H1 (cell line): ENCODE data around the gene ANKRD36. TPM values are rescaled to one million over a fixed set of nuclear protein-coding genes. Genes with fewer than 3 reads are reported as not detected.
"Not testable (repeated sequence)": the region's sequence is repeated elsewhere in the genome, so short reads cannot be mapped to it uniquely, and the experiment has no call there.

Source experiments
- CTCF ChIA-PET: fragments of 300-600 bp; sonication (Branson Sonifier 250); formaldehyde crosslinking; loops from one replicate; lab custom pipeline; 2021; ENCODE audit not compliant: partially characterized antibody; lab: Charles Lee
- POLR2A ChIA-PET: fragments of 300-600 bp; sonication (Branson Sonifier 250); formaldehyde crosslinking; loops from one replicate; lab custom pipeline; 2021; ENCODE audit warnings: inconsistent platforms; ENCODE audit not compliant: partially characterized antibody; lab: Charles Lee
- DNase-seq, 2 experiments: peaks; one replicate each; pipeline versions ENCODE4 v3.0.0 to v3.0.0-alpha.2; 2010 to 2022; ENCODE audit warnings: low spot score in 2 of 2, low read depth in 1 of 2, mixed read lengths in 1 of 2
- FAIRE-seq: peaks from 2 replicates; lab custom pipeline; 2011; peaks lifted over from hg19 to GRCh38; lab: Jason Lieb, UNC
- H2AFZ ChIP-seq: 2 replicates; pipeline ENCODE4 v1.8.1; 2012; ENCODE audit warnings: low read length, inconsistent platforms
- H2AK5ac ChIP-seq: 2 replicates; pipeline ENCODE4 v1.6.1; 2013; ENCODE audit warnings: low read depth, low read length
- H2BK120ac ChIP-seq: replicated peaks from 2 replicates; pipeline ENCODE3; 2013; ENCODE audit warnings: low read depth, low read length, inconsistent platforms
- H2BK12ac ChIP-seq: 2 replicates; pipeline ENCODE4 v1.6.1; 2013; ENCODE audit warnings: low read depth, low read length
- H2BK15ac ChIP-seq: 2 replicates; pipeline ENCODE4 v1.6.1; 2013; ENCODE audit warnings: low read length
- H2BK20ac ChIP-seq: 2 replicates; pipeline ENCODE4 v1.6.1; 2013; ENCODE audit warnings: low read length
- H2BK5ac ChIP-seq: 2 replicates; pipeline ENCODE4 v1.6.1; 2013; ENCODE audit warnings: low read depth, low read length
- H3K14ac ChIP-seq: 2 replicates; pipeline ENCODE4 v1.6.1; 2013; ENCODE audit warnings: inconsistent platforms; ENCODE audit not compliant: insufficient read length
- H3K18ac ChIP-seq: 2 replicates; pipeline ENCODE4 v1.6.1; 2013; ENCODE audit warnings: low read length; ENCODE audit errors: extremely low read depth
- H3K23ac ChIP-seq: 2 replicates; pipeline ENCODE4 v1.6.1; 2013; ENCODE audit warnings: inconsistent platforms; ENCODE audit not compliant: insufficient read length
- H3K23me2 ChIP-seq: 2 replicates; pipeline ENCODE4 v1.6.1; 2013; ENCODE audit warnings: low read depth, low read length
- H3K27ac ChIP-seq: 2 replicates; pipeline ENCODE4 v1.6.1; 2011; ENCODE audit warnings: low read depth, low read length, inconsistent platforms
- H3K27me3 ChIP-seq, 4 experiments: replicated peaks in 1 of 4; 1 replicate in 1 of 4; 2 replicates in 3 of 4; pipeline versions ENCODE4 v1.6.1 to v1.8.1; 2011 to 2013; ENCODE audit warnings: low read length in 3 of 4, mild to moderate bottlenecking in 3 of 4, inconsistent platforms in 2 of 4, mixed read lengths in 2 of 4, moderate library complexity in 1 of 4; ENCODE audit not compliant: control insufficient read depth in 3 of 4, insufficient read depth in 3 of 4; ENCODE audit errors: extremely low read depth in 1 of 4
- H3K36me3 ChIP-seq, 4 experiments: 2 replicates each; pipeline versions ENCODE4 v1.6.1 to v1.8.1; 2011 to 2013; ENCODE audit warnings: mild to moderate bottlenecking in 4 of 4, low read length in 3 of 4, moderate library complexity in 2 of 4, control low read depth in 1 of 4, inconsistent platforms in 1 of 4; ENCODE audit not compliant: insufficient read depth in 4 of 4, control insufficient read depth in 2 of 4
- H3K4ac ChIP-seq: replicated peaks from 2 replicates; pipeline ENCODE3; 2013; ENCODE audit warnings: low read length, low read depth, mixed read lengths, inconsistent platforms; ENCODE audit not compliant: insufficient read length
- H3K4me1 ChIP-seq, 4 experiments: replicated peaks in 1 of 4; 1 replicate in 1 of 4; 2 replicates in 3 of 4; pipeline versions ENCODE4 v1.6.1 to v1.8.1; 2011 to 2013; ENCODE audit warnings: low read length in 3 of 4, inconsistent platforms in 2 of 4, mixed read lengths in 1 of 4; ENCODE audit not compliant: insufficient read depth in 4 of 4, control insufficient read depth in 3 of 4
- H3K4me2 ChIP-seq, 2 experiments: 2 replicates each; pipeline versions ENCODE4 v1.6.1 to v1.8.1; 2011 to 2013; ENCODE audit warnings: low read depth in 2 of 2, low read length in 2 of 2, control low read depth in 1 of 2, inconsistent platforms in 1 of 2, mild to moderate bottlenecking in 1 of 2; ENCODE audit not compliant: insufficient read depth in 1 of 2
- H3K4me3 ChIP-seq, 4 experiments: fragments of 200-600, 300-600 bp in 1 of 4; sonication (generic), shearing (Covaris generic), sonication (Bioruptor Twin) in 1 of 4; 2 replicates each; pipeline versions ENCODE4 v1.5.1 to v1.8.1; 2011 to 2016; ENCODE audit warnings: low read length in 4 of 4, low read depth in 3 of 4, control low read depth in 2 of 4, inconsistent platforms in 2 of 4, mild to moderate bottlenecking in 2 of 4, mixed read lengths in 1 of 4, moderate library complexity in 1 of 4; ENCODE audit not compliant: insufficient read depth in 2 of 4; ENCODE audit errors: extremely low read depth in 1 of 4
- H3K56ac ChIP-seq: replicated peaks from 2 replicates; pipeline ENCODE3; 2013; ENCODE audit warnings: low read depth, mild to moderate bottlenecking, mixed read lengths, low read length, inconsistent platforms; ENCODE audit not compliant: insufficient read length
- H3K79me1 ChIP-seq: 2 replicates; pipeline ENCODE4 v1.6.1; 2013; ENCODE audit warnings: low read depth, low read length, control low read depth
- H3K79me2 ChIP-seq, 2 experiments: 2 replicates each; pipeline versions ENCODE4 v1.6.1 to v1.8.1; 2012 to 2013; ENCODE audit warnings: low read length in 2 of 2, mild to moderate bottlenecking in 2 of 2, inconsistent platforms in 1 of 2; ENCODE audit not compliant: insufficient read depth in 2 of 2, control insufficient read depth in 1 of 2
- H3K9ac ChIP-seq, 4 experiments: replicated peaks in 1 of 4; 1 replicate in 1 of 4; 2 replicates in 3 of 4; pipeline versions ENCODE4 v1.6.1 to v1.8.1; 2011 to 2013; ENCODE audit warnings: low read depth in 3 of 4, low read length in 3 of 4, control low read depth in 2 of 4, mild to moderate bottlenecking in 2 of 4, moderate library complexity in 2 of 4, inconsistent platforms in 1 of 4; ENCODE audit errors: extremely low read depth in 1 of 4
- H3K9me3 ChIP-seq, 2 experiments: 2 replicates each; pipeline versions ENCODE4 v1.6.1 to v1.8.1; 2012 to 2013; ENCODE audit warnings: mild to moderate bottlenecking in 2 of 2, moderate library complexity in 2 of 2, control low read depth in 1 of 2, inconsistent platforms in 1 of 2, low read depth in 1 of 2, low read length in 1 of 2, mixed read lengths in 1 of 2; ENCODE audit not compliant: insufficient read depth in 2 of 2
- H4K20me1 ChIP-seq, 2 experiments: replicated peaks in 1 of 2; 2 replicates each; pipeline versions ENCODE3 to v1.8.1; 2011 to 2013; ENCODE audit warnings: inconsistent platforms in 2 of 2, low read length in 2 of 2, mild to moderate bottlenecking in 1 of 2; ENCODE audit not compliant: insufficient read depth in 2 of 2, control insufficient read depth in 1 of 2
- H4K5ac ChIP-seq: 2 replicates; pipeline ENCODE4 v1.6.1; 2013; ENCODE audit warnings: low read length, low read depth, mixed read lengths, inconsistent platforms; ENCODE audit not compliant: insufficient read length
- H4K8ac ChIP-seq: 2 replicates; pipeline ENCODE4 v1.8.0; 2013; ENCODE audit warnings: mild to moderate bottlenecking, moderate library complexity, low read length, inconsistent platforms; ENCODE audit not compliant: insufficient read depth; ENCODE audit errors: extremely low read depth
- H4K91ac ChIP-seq: replicated peaks from 2 replicates; pipeline ENCODE3; 2013; ENCODE audit warnings: low read length, mixed read lengths, inconsistent platforms; ENCODE audit not compliant: insufficient read length
- WGBS, 2 experiments: shearing (Covaris generic) in 1 of 2; methylation state at CpG; one replicate each; pipeline versions ENCODE4 v1.1.6 to v1.1.7; 2013 to 2015; ENCODE audit warnings: low lambda C conversion rate in 2 of 2, mixed read lengths in 2 of 2, inconsistent platforms in 1 of 2, low coverage in 1 of 2, missing lambda C conversion rate in 1 of 2; ENCODE audit not compliant: insufficient replicate concordance in 2 of 2, insufficient coverage in 1 of 2, insufficient read length in 1 of 2; ENCODE audit errors: extremely low coverage in 1 of 2, missing lambda C conversion rate in 1 of 2; 5-methylcytosine and 5-hydroxymethylcytosine counted together
- polyA plus RNA-seq, 7 experiments: library from polyadenylated mRNA; depleted of rRNA in 3 of 7; stranded (reverse) in 5 of 7; unstranded in 2 of 7; fragments of >200 nt in 5 of 7; fragments of 200-250 nt in 2 of 7; gene quantifications; 1 replicate in 5 of 7; 2 replicates in 1 of 7; 4 replicates in 1 of 7; pipeline versions ENCODE4 v1.2.1 to v1.2.3, GENCODE V29; 2011 to 2013; ENCODE audit warnings: missing spikeins in 2 of 7, mixed read lengths in 2 of 7
- total RNA-seq: library from RNA; stranded (reverse); fragmentation: NEBNext Ultra II Directional; extraction: Animal tissue kit (Norgen Biotek cat#: 25700); gene quantifications from 2 replicates; pipeline ENCODE4 v1.2.1, GENCODE V29; 2021

The ANKRD36 gene
- total and polyA plus RNA-seq, 2 of the 8 experiments (the other 6 are each of a cell fraction or from before 2014, with no cell fraction given): 2.7 to 12.3 TPM

DNA sequence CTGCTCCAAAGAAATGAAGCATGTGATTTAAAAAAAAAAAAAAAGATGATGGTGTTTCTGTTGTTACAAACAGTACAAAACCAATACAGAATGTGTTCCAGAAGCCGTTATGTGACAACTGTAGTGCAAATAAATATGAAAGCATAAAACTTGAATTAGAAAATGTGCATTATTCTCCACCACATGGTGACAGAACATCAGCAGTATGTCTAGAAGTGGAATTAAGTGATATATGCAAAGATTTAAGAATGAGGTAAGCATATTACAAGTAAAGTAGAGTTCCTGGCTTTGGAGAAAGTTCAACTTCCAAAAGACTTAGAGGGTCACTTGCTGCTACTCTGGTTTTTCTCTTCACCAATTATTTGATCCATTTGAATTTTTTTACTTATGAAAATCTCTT lies 120.0 kb downstream of the ANKRD36 start:
- FAIRE-seq, H3K9ac ChIP-seq, H3K9me3 ChIP-seq, H4K91ac ChIP-seq, H3K4me2 ChIP-seq, H3K23ac ChIP-seq, H3K4ac ChIP-seq, POLR2A ChIA-PET, H3K56ac ChIP-seq, H3K23me2 ChIP-seq, H2BK12ac ChIP-seq, H3K18ac ChIP-seq, H3K4me1 ChIP-seq, CTCF ChIA-PET, H4K8ac ChIP-seq, H2BK5ac ChIP-seq, H3K4me3 ChIP-seq, H3K14ac ChIP-seq, H3K79me1 ChIP-seq, DNase-seq, H2AFZ ChIP-seq, H2BK20ac ChIP-seq, H2BK15ac ChIP-seq, H3K79me2 ChIP-seq, H2AK5ac ChIP-seq, H2BK120ac ChIP-seq, H3K27ac ChIP-seq, H4K5ac ChIP-seq, H3K27me3 ChIP-seq, H4K20me1 ChIP-seq: not testable (repeated sequence)
- WGBS, 2 experiments: 100% methylated on average over 1 of the region's 1 CpG; no CpG with 5 or more reads in 1 of the 2 experiments
- H3K36me3 ChIP-seq: peaks cover 0 to 11% (median 2%) of the 10 kb centered on the region in 4 experiments; a peak in 3 of 8 replicates

DNA sequence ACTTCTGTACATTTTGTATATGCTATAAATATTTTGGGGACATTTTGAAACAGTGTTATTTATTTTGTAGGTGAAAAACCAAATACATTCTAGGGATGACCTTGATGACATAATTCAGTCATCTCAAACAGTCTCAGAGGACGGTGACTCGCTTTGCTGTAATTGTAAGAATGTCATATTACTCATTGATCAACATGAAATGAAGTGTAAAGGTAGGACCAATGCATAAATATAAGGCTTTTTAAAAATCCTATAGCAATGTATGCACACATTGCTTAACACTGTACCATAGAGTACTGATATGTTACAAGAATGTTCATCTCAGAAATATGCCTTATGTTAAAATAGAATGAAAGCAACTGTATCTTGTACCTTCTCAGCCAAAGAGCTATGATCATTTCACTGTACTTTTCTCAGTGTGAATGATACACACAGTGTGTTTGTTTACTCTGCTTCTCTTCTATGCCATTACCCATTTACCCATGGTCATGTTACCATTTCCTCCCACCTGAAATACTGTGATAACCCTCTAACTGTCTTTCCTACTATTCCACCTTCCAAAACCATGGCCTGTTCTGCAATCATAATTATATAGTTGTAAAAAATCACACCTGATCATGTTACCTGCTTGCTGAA lies 120.8 kb downstream of the ANKRD36 start:
- WGBS, 2 experiments: no CpG with 5 or more reads among the region's 2 CpGs
- H3K4me3 ChIP-seq, H3K4me1 ChIP-seq, DNase-seq, FAIRE-seq, H3K56ac ChIP-seq, H4K91ac ChIP-seq, H3K79me1 ChIP-seq, H3K23me2 ChIP-seq, H2BK120ac ChIP-seq, H4K20me1 ChIP-seq, H3K4ac ChIP-seq, H3K27me3 ChIP-seq, CTCF ChIA-PET, H2BK12ac ChIP-seq, H3K79me2 ChIP-seq, H2AFZ ChIP-seq, H2BK15ac ChIP-seq, POLR2A ChIA-PET, H3K23ac ChIP-seq, H3K9me3 ChIP-seq, H3K18ac ChIP-seq, H3K14ac ChIP-seq, H3K9ac ChIP-seq, H2BK20ac ChIP-seq, H4K5ac ChIP-seq, H3K27ac ChIP-seq, H2AK5ac ChIP-seq, H3K4me2 ChIP-seq, H2BK5ac ChIP-seq, H4K8ac ChIP-seq: not testable (repeated sequence)
- peaks cover 0 to 11% (median 2%) of the 10 kb centered on the region in 4 experiments; a peak in 3 of 8 replicates for H3K36me3 ChIP-seq
